A673 (cell line): ENCODE measurements around the gene SP2.

ENCODE experiments used
- CTCF ChIP-seq: fragments of 300-800, 200-600 bp; sonication (generic); conservative IDR thresholded peaks from 2 replicates; pipeline ENCODE4 v1.5.1; 2017; ENCODE audit warnings: low read depth, mild to moderate bottlenecking, antibody characterized with exemption, low read length, moderate library complexity, mixed read lengths
- EZH2 ChIP-seq: fragments of 200-600 bp; sonication (generic); IDR thresholded peaks from 2 replicates; pipeline ENCODE4 v1.6.1; 2017; ENCODE audit warnings: borderline replicate concordance, low read depth, mild to moderate bottlenecking, mixed read lengths, antibody characterized with exemption, low read length; ENCODE audit not compliant: poor library complexity, severe bottlenecking

- TF ChIP-seq CTCF (no peak), EZH2 (no peak)
Measured at GRCh38 chr17:47848198-47848513, 47.9 kb upstream of the SP2 start.
